Lower lobe of right lung (tissue), 2 donors: ENCODE measurements around the gene KCTD15. TPM values are rescaled to one million over a fixed set of nuclear protein-coding genes. Genes with fewer than 3 reads are reported as not detected.

Experiments
- ATAC-seq, 2 donors: fragments of 200-7000 bp; cut with Tn5 transposase; one replicate each; pipeline ENCODE4 v1.9.1; 2020 to 2022; ENCODE audit warnings: mild to moderate bottlenecking in 2 of 2, moderate library complexity in 2 of 2
- DNase-seq: peaks from one replicate; pipeline ENCODE4 v3.0.0-alpha.2; 2020
- H3K27ac ChIP-seq: fragments of 200-600 bp; one replicate; pipeline ENCODE4 v1.8.0; 2022
- H3K27me3 ChIP-seq: fragments of 200-600 bp; one replicate; pipeline ENCODE4 v1.8.0; 2022; ENCODE audit warnings: low read depth
- H3K36me3 ChIP-seq: fragments of 200-600 bp; one replicate; pipeline ENCODE4 v1.8.0; 2022; ENCODE audit warnings: mild to moderate bottlenecking
- H3K4me1 ChIP-seq: fragments of 200-600 bp; one replicate; pipeline ENCODE4 v1.8.0; 2022
- H3K4me3 ChIP-seq: fragments of 200-600 bp; one replicate; pipeline ENCODE4 v1.8.0; 2022; ENCODE audit warnings: mild to moderate bottlenecking
- H3K9me3 ChIP-seq: fragments of 200-600 bp; one replicate; pipeline ENCODE4 v1.8.0; 2022
- intact Hi-C: fragments of 100-400 bp; cut with DNase I; formaldehyde crosslinking; loops from one replicate; pipeline ENCODE4 v1.11.0; 2022
- total RNA-seq: library from RNA; stranded (reverse); fragmentation: NEBNext Ultra II Directional; extraction: Animal tissue kit (Norgen Biotek cat#: 25700); gene quantifications from one replicate; pipeline ENCODE4 v1.2.1, GENCODE V29; 2021
- TF ChIP-seq, protein P1 (sequence below): fragments of 200-600 bp; IDR thresholded peaks from one replicate; pipeline ENCODE4 v1.8.0; 2022; ENCODE audit warnings: antibody characterized with exemption, mild to moderate bottlenecking
- donor health status: DM: no; HTN: yes; CAD: no; lungs with severe emphysema.

Gene KCTD15
- total RNA-seq, 1 donor from 2014 or later, result 27.0 TPM

- ATAC-seq, result no peak
- H3K36me3 ChIP-seq, result no peaks in the 10 kb centered on the region
These were observed 36.0 kb downstream of the KCTD15 start for GRCh38 chr19:33832633-33833032.

GRCh38 chr19:33840382-33840781 is 43.7 kb downstream of the KCTD15 start:
- H3K9me3 ChIP-seq, result no peaks in the 10 kb centered on the region
- ATAC-seq (no peak), DNase-seq (no peak)
- intact Hi-C loops, result no loop called here
- H3K27me3 ChIP-seq, result peaks cover 5% of the 10 kb centered on the region
- no peak overlapping the region for H3K4me3 ChIP-seq
- TF ChIP-seq, protein P1, sequence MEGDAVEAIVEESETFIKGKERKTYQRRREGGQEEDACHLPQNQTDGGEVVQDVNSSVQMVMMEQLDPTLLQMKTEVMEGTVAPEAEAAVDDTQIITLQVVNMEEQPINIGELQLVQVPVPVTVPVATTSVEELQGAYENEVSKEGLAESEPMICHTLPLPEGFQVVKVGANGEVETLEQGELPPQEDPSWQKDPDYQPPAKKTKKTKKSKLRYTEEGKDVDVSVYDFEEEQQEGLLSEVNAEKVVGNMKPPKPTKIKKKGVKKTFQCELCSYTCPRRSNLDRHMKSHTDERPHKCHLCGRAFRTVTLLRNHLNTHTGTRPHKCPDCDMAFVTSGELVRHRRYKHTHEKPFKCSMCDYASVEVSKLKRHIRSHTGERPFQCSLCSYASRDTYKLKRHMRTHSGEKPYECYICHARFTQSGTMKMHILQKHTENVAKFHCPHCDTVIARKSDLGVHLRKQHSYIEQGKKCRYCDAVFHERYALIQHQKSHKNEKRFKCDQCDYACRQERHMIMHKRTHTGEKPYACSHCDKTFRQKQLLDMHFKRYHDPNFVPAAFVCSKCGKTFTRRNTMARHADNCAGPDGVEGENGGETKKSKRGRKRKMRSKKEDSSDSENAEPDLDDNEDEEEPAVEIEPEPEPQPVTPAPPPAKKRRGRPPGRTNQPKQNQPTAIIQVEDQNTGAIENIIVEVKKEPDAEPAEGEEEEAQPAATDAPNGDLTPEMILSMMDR, result no peak
- no peaks in the 10 kb centered on the region for H3K36me3 ChIP-seq
- no peaks in the 10 kb centered on the region for H3K4me1 ChIP-seq
- H3K27ac ChIP-seq, result no peak overlapping the region

More at GRCh38 chr19:33832633-33833032, 36.0 kb downstream of the KCTD15 start:
- TF ChIP-seq, protein P1, result no peak
- no peaks in the 10 kb centered on the region for H3K4me1 ChIP-seq
- H3K9me3 ChIP-seq, result no peaks in the 10 kb centered on the region
- DNase-seq, result no peak
- no peak overlapping the region for H3K4me3 ChIP-seq
- no peak overlapping the region for H3K27ac ChIP-seq
- intact Hi-C loops, result no loop called here
- H3K27me3 ChIP-seq, result no peaks in the 10 kb centered on the region

- Histone ChIP-seq H3K4me1 (no peaks in the 10 kb centered on the region), H3K36me3 (no peaks in the 10 kb centered on the region), H3K4me3 (no peak overlapping the region), H3K27me3 (peaks cover 5% of the 10 kb centered on the region), H3K9me3 (no peaks in the 10 kb centered on the region), H3K27ac (no peak overlapping the region)
- TF ChIP-seq, protein P1, result no peak
- no peak for ATAC-seq
- DNase-seq, result no peak
- intact Hi-C loops, result no loop called here
These were observed 44.1 kb downstream of the KCTD15 start for GRCh38 chr19:33840783-33841182.

DNA sequence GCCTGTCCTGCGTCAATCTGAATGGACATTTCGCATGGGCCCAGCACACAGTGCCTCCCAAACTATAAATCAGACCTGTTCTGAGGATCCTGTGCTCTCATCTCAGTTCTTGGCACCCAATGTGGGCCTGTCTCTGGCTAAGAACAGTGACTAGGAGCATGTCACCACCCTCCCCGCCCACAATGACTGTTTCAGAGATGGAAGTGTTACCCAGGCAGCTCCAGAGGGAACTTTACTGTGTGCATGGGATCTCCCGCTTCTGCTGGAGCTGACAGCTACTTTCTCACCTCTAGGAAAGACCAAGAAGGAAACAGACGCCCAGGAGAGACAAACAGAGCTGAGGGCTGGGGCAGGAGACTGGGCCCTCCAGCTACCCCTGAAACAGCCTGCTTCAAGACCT is 45.0 kb downstream of the KCTD15 start:
- TF ChIP-seq, protein P1, result no peak
- no peak for ATAC-seq
- H3K9me3 ChIP-seq, result no peaks in the 10 kb centered on the region

GRCh38 chr19:33844478-33844877 is 47.8 kb downstream of the KCTD15 start:
- intact Hi-C loops, result no loop called here
- Histone ChIP-seq H3K9me3 (no peaks in the 10 kb centered on the region), H3K36me3 (no peaks in the 10 kb centered on the region), H3K4me3 (no peak overlapping the region), H3K27me3 (peaks cover 5% of the 10 kb centered on the region), H3K27ac (no peak overlapping the region), H3K4me1 (no peaks in the 10 kb centered on the region)
- DNase-seq, result no peak
- ATAC-seq, result no peak
- TF ChIP-seq, protein P1, result no peak

More for the DNA sequence above, 45.0 kb downstream of the KCTD15 start:
- intact Hi-C loops, result no loop called here
- Histone ChIP-seq H3K27me3 (peaks cover 5% of the 10 kb centered on the region), H3K4me1 (no peaks in the 10 kb centered on the region), H3K4me3 (no peak overlapping the region), H3K27ac (no peak overlapping the region), H3K36me3 (no peaks in the 10 kb centered on the region)
- DNase-seq, result no peak

DNA sequence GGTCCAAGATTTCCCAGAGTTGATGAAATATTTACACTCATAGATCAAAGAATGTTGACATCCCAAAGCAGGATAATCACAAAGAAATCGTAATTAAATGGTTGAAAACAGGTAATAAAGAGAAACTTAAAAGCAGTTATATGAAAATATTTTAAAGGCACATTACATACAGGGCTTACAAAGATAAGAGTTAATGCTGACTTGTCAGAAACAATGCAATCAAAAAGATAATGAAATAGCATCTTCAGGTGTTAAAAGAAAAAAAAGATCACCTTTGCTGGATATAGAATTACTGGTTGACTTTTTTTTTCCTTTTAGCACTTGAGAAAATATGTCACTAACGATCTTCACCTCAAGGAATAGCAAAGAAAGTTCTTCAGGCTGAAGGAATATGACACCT is 48.8 kb downstream of the KCTD15 start:
- no peak for DNase-seq
- no peaks in the 10 kb centered on the region for H3K4me1 ChIP-seq
- H3K27ac ChIP-seq, result no peak overlapping the region
- ATAC-seq, result no peak
- H3K4me3 ChIP-seq, result no peak overlapping the region
- peaks cover 4% of the 10 kb centered on the region for H3K27me3 ChIP-seq
- intact Hi-C loops, result no loop called here
- TF ChIP-seq, protein P1, result no peak
- no peaks in the 10 kb centered on the region for H3K36me3 ChIP-seq
- no peaks in the 10 kb centered on the region for H3K9me3 ChIP-seq
